Esophagus muscularis mucosa (tissue), 4 donors: Measurements from ENCODE around the gene FASTK. TPM values are rescaled to one million over a fixed set of nuclear protein-coding genes. Genes with fewer than 3 reads are reported as not detected.

Experiments used
- DNase-seq: peaks from one replicate; pipeline ENCODE4 v3.0.0-alpha.2; 2017; ENCODE audit errors: extremely low spot score
- H3K27ac ChIP-seq, 4 donors: fragments of 200-600 bp; sonication (generic); replicated peaks in 1 of 4; 1 replicate in 3 of 4; 2 replicates in 1 of 4; pipeline ENCODE4 v1.5.1; 2016 to 2019; ENCODE audit warnings: mild to moderate bottlenecking in 1 of 4
- H3K27me3 ChIP-seq, 4 donors: fragments of 200-600 bp; sonication (generic); one replicate each; pipeline versions ENCODE4 v1.5.1 to v1.6.0; 2016 to 2019
- H3K36me3 ChIP-seq, 4 donors: fragments of 200-600 bp; sonication (generic); one replicate each; pipeline ENCODE4 v1.5.1; 2016 to 2019
- H3K4me1 ChIP-seq, 4 donors: fragments of 200-600 bp; sonication (generic); one replicate each; pipeline ENCODE4 v1.5.1; 2016 to 2019
- H3K4me3 ChIP-seq, 4 donors: fragments of 200-600 bp; sonication (generic); 1 replicate in 2 of 4; 2 replicates in 2 of 4; pipeline ENCODE4 v1.5.1; 2016 to 2019; ENCODE audit warnings: mild to moderate bottlenecking in 4 of 4, moderate library complexity in 1 of 4
- H3K9me3 ChIP-seq, 4 donors: fragments of 200-600 bp; sonication (generic); 1 replicate in 3 of 4; 2 replicates in 1 of 4; pipeline ENCODE4 v1.5.1; 2016 to 2019
- CTCF ChIP-seq, 3 experiments: fragments of 200-600 bp in 2 of 3; fragments of 450-650 bp in 1 of 3; sonication (generic) in 2 of 3; IDR thresholded peaks; one replicate each; pipeline ENCODE4 v1.5.1; 2017 to 2019; ENCODE audit warnings: antibody characterized with exemption in 3 of 3, mild to moderate bottlenecking in 2 of 3, moderate library complexity in 1 of 3
- EP300 ChIP-seq: sonication (generic); formaldehyde crosslinking; IDR thresholded peaks from one replicate; pipeline ENCODE4 v1.6.1; 2017; ENCODE audit warnings: antibody characterized with exemption
- POLR2A ChIP-seq: fragments of 450-650 bp; IDR thresholded peaks from one replicate; pipeline ENCODE4 v1.6.1; 2017; ENCODE audit warnings: antibody characterized with exemption, moderate library complexity, mild to moderate bottlenecking, low read depth
- POLR2AphosphoS5 ChIP-seq, 2 donors: sonication (generic); formaldehyde crosslinking; IDR thresholded peaks; one replicate each; pipeline ENCODE4 v1.6.1; 2017; ENCODE audit warnings: antibody characterized with exemption in 2 of 2
- WGBS: methylation state at CpG from one replicate; pipeline ENCODE4 v1.1.5; 2018; 5-methylcytosine and 5-hydroxymethylcytosine counted together
- intact Hi-C: fragments of 100-400 bp; cut with DNase I; formaldehyde crosslinking; loops from one replicate; pipeline ENCODE4 v1.15.1; 2023
- total RNA-seq, 4 donors: library from RNA; depleted of rRNA; stranded (reverse); fragments of >200 nt; gene quantifications; one replicate each; pipeline versions ENCODE4 v1.1.0 to v1.2.1, GENCODE V29; 2016

The FASTK gene
- total RNA-seq, 4 donors from 2014 or later, result 45.7 to 74.9 (median 60.4) TPM

GRCh38 chr7:151074817-151075661, 5.6 kb downstream of the FASTK start:
- intact Hi-C loops, result no loop called here
- TF ChIP-seq POLR2A, result no peak
- no peak for TF ChIP-seq CTCF (IDR thresholded peaks at IDR 0.05)
- TF ChIP-seq EP300, result no peak
- no peak for TF ChIP-seq POLR2AphosphoS5 (IDR thresholded peaks at IDR 0.05)
- peaks cover 62 to 80% (median 73%) of the 10 kb centered on the region in 4 donors for H3K36me3 ChIP-seq

GRCh38 chr7:151073990-151074389, 6.6 kb downstream of the FASTK start:
- H3K4me1 ChIP-seq, result peaks cover 13 to 24% (median 18%) of the 10 kb centered on the region in 4 donors
- intact Hi-C loops, result no loop called here
- 90% methylated on average over 17 of the region's 17 CpGs for WGBS
- TF ChIP-seq CTCF (IDR thresholded peaks at IDR 0.05) (no peak), EP300 (no peak), POLR2AphosphoS5 (IDR thresholded peaks at IDR 0.05) (no peak), POLR2A (no peak)
- H3K27me3 ChIP-seq, result no peaks in the 10 kb centered on the region
- no peak for DNase-seq
- H3K4me3 ChIP-seq, result no peak overlapping the region
- H3K36me3 ChIP-seq, result peaks cover 66 to 90% (median 83%) of the 10 kb centered on the region in 4 donors
- H3K27ac ChIP-seq, result no peak overlapping the region
- H3K9me3 ChIP-seq, result no peaks in the 10 kb centered on the region

More at GRCh38 chr7:151074817-151075661, 5.6 kb downstream of the FASTK start:
- 89% methylated on average over 24 of the region's 26 CpGs for WGBS
- DNase-seq, result no peak
- Histone ChIP-seq H3K4me3 (no peak overlapping the region), H3K4me1 (peaks cover 23 to 34% (median 29%) of the 10 kb centered on the region in 4 donors), H3K9me3 (no peaks in the 10 kb centered on the region), H3K27me3 (no peaks in the 10 kb centered on the region), H3K27ac (no peak overlapping the region)

GRCh38 chr7:151071032-151071866, 9.4 kb downstream of the FASTK start:
- WGBS, result 89% methylated on average over 36 of the region's 39 CpGs
- intact Hi-C loops, result no loop called here
- H3K36me3 ChIP-seq, result peaks cover 91 to 100% (median 100%) of the 10 kb centered on the region in 4 donors

GRCh38 chr7:151070574-151070960, 10.0 kb downstream of the FASTK start:
- no peak overlapping the region for H3K4me3 ChIP-seq
- H3K27me3 ChIP-seq, result no peaks in the 10 kb centered on the region
- WGBS, result 91% methylated on average over 14 of the region's 15 CpGs
- H3K36me3 ChIP-seq, result peaks cover 90 to 100% (median 100%) of the 10 kb centered on the region in 4 donors
- TF ChIP-seq EP300, result no peak
- H3K27ac ChIP-seq, result no peak overlapping the region
- no peaks in the 10 kb centered on the region for H3K4me1 ChIP-seq
- no peak for DNase-seq
- H3K9me3 ChIP-seq, result no peaks in the 10 kb centered on the region
- intact Hi-C loops, result no loop called here

More at GRCh38 chr7:151071032-151071866, 9.4 kb downstream of the FASTK start:
- H3K4me3 ChIP-seq, result no peak overlapping the region
- no peaks in the 10 kb centered on the region for H3K9me3 ChIP-seq
- H3K4me1 ChIP-seq, result no peaks in the 10 kb centered on the region
- DNase-seq, result no peak
- no peaks in the 10 kb centered on the region for H3K27me3 ChIP-seq
- no peak overlapping the region for H3K27ac ChIP-seq
- TF ChIP-seq CTCF (IDR thresholded peaks at IDR 0.05), result no peak
- TF ChIP-seq POLR2A, result no peak
- no peak for TF ChIP-seq POLR2AphosphoS5 (IDR thresholded peaks at IDR 0.05)
- TF ChIP-seq EP300, result no peak
